Suppressor macrophage (primary cell): Measurements from ENCODE around the gene DOCK4.
A peak's percentile ranks its signal among the peaks of the same experiment; 100 is the strongest.

ENCODE experiments used
- DNase-seq, 4 experiments: peaks; one replicate each; pipeline ENCODE4 v3.0.0-alpha.2; 2020 to 2022

DOCK4 gene

GRCh38 chr7:112050250-112050881, 155.8 kb downstream of the DOCK4 start:
- DNase-seq, result no peak

- DNase-seq, result no peak
Observed at GRCh38 chr7:112049555-112050249, 156.5 kb downstream of the DOCK4 start.

- DNase-seq, result no peak
Observed at GRCh38 chr7:112047421-112047820, 158.8 kb downstream of the DOCK4 start.

- no peak for DNase-seq
Observed at GRCh38 chr7:112045222-112045621, 161.0 kb downstream of the DOCK4 start.

GRCh38 chr7:112042631-112043030, 163.6 kb downstream of the DOCK4 start:
- no peak for DNase-seq

GRCh38 chr7:112038353-112038752, 167.8 kb downstream of the DOCK4 start:
- DNase-seq, result no peak

- DNase-seq, result peak in 1 of 4 experiments; percentile 19
Observed at GRCh38 chr7:112036071-112036470, 170.1 kb downstream of the DOCK4 start.

- DNase-seq, result no peak
Observed at GRCh38 chr7:112031689-112032088, 174.5 kb downstream of the DOCK4 start.

GRCh38 chr7:112025556-112025955, 180.6 kb downstream of the DOCK4 start:
- no peak for DNase-seq

- no peak for DNase-seq
Observed at GRCh38 chr7:112023786-112024185, 182.4 kb downstream of the DOCK4 start.

GRCh38 chr7:112023282-112023681, 182.9 kb downstream of the DOCK4 start:
- DNase-seq, result no peak

GRCh38 chr7:112022128-112022527, 184.1 kb downstream of the DOCK4 start:
- DNase-seq, result no peak

GRCh38 chr7:112021379-112022044, 184.7 kb downstream of the DOCK4 start:
- DNase-seq, result no peak

- no peak for DNase-seq
Observed at GRCh38 chr7:112020800-112021199, 185.4 kb downstream of the DOCK4 start.

GRCh38 chr7:112019932-112020331, 186.3 kb downstream of the DOCK4 start:
- DNase-seq, result no peak

GRCh38 chr7:112018305-112019030, 187.7 kb downstream of the DOCK4 start:
- no peak for DNase-seq

GRCh38 chr7:112015146-112015545, 191.1 kb downstream of the DOCK4 start:
- DNase-seq, result no peak

- peak in 1 of 4 experiments; percentile 21 for DNase-seq
Observed at GRCh38 chr7:112014347-112014746, 191.9 kb downstream of the DOCK4 start.

- no peak for DNase-seq
Observed at GRCh38 chr7:112013274-112013673, 192.9 kb downstream of the DOCK4 start.

GRCh38 chr7:112012242-112012641, 194.0 kb downstream of the DOCK4 start:
- no peak for DNase-seq

GRCh38 chr7:112010994-112011393, 195.2 kb downstream of the DOCK4 start:
- DNase-seq, result peak; percentile 40 to 57 (median 52)

- peak in 3 of 4 experiments; percentile 16 to 48 (median 43) for DNase-seq
Observed at GRCh38 chr7:112010109-112010508, 196.1 kb downstream of the DOCK4 start.

GRCh38 chr7:112009081-112009480, 197.1 kb downstream of the DOCK4 start:
- peak in 3 of 4 experiments; percentile 30 to 69 (median 55) for DNase-seq
